Type B pancreatic cell (in vitro differentiated cells): ENCODE data around the gene TENM4. TPM values are rescaled to one million over a fixed set of nuclear protein-coding genes. Genes with fewer than 3 reads are reported as not detected.

Experiments used
- DNase-seq: peaks from one replicate; pipeline ENCODE4 v3.0.0; 2021; ENCODE audit warnings: mixed read lengths; ENCODE audit not compliant: unreplicated experiment; ENCODE audit errors: extremely low spot score
- H3K27ac Mint-ChIP-seq: 2 replicates; pipeline ENCODE4 v1.8.0; 2021; ENCODE audit warnings: mild to moderate bottlenecking, mixed read lengths
- H3K27me3 Mint-ChIP-seq: 2 replicates; pipeline ENCODE4 v1.8.0; 2021; ENCODE audit warnings: mixed read lengths
- H3K36me3 Mint-ChIP-seq: 2 replicates; pipeline ENCODE4 v1.8.0; 2021; ENCODE audit warnings: mixed read lengths
- H3K4me1 Mint-ChIP-seq: one replicate; pipeline ENCODE4 v1.8.0; 2021; ENCODE audit warnings: mixed read lengths; ENCODE audit not compliant: unreplicated experiment
- H3K4me3 Mint-ChIP-seq: 2 replicates; pipeline ENCODE4 v1.8.0; 2021; ENCODE audit warnings: mild to moderate bottlenecking, mixed read lengths
- H3K9me3 Mint-ChIP-seq: 2 replicates; pipeline ENCODE4 v1.8.0; 2021; ENCODE audit warnings: mixed read lengths
- total RNA-seq: library from RNA; stranded (reverse); gene quantifications from 2 replicates; pipeline ENCODE4 v1.2.1, GENCODE V29; 2021; ENCODE audit warnings: low replicate concordance
- TF ChIP-seq, protein P1 (sequence below): fragments of 200-600 bp; sonication (generic); conservative IDR thresholded peaks from 2 replicates; pipeline ENCODE4 v1.5.0; 2021; ENCODE audit warnings: antibody characterized with exemption, mild to moderate bottlenecking

The TENM4 gene
- total RNA-seq, 1 donor from 2014 or later = 156 TPM

- Mint-ChIP-seq H3K27me3 (no peaks in the 10 kb centered on the region), H3K4me3 (no peak overlapping the region), H3K9me3 (no peaks in the 10 kb centered on the region), H3K27ac (no peak overlapping the region), H3K4me1 (peaks cover 37% of the 10 kb centered on the region), H3K36me3 (peaks cover 33% of the 10 kb centered on the region)
- DNase-seq = no peak
- TF ChIP-seq, protein P1, sequence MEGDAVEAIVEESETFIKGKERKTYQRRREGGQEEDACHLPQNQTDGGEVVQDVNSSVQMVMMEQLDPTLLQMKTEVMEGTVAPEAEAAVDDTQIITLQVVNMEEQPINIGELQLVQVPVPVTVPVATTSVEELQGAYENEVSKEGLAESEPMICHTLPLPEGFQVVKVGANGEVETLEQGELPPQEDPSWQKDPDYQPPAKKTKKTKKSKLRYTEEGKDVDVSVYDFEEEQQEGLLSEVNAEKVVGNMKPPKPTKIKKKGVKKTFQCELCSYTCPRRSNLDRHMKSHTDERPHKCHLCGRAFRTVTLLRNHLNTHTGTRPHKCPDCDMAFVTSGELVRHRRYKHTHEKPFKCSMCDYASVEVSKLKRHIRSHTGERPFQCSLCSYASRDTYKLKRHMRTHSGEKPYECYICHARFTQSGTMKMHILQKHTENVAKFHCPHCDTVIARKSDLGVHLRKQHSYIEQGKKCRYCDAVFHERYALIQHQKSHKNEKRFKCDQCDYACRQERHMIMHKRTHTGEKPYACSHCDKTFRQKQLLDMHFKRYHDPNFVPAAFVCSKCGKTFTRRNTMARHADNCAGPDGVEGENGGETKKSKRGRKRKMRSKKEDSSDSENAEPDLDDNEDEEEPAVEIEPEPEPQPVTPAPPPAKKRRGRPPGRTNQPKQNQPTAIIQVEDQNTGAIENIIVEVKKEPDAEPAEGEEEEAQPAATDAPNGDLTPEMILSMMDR = no peak
These were observed 656.3 kb downstream of the TENM4 start for GRCh38 chr11:78784321-78785061.

- no peaks in the 10 kb centered on the region for H3K9me3 Mint-ChIP-seq
- no peak overlapping the region for H3K27ac Mint-ChIP-seq
- peaks cover 31% of the 10 kb centered on the region for H3K36me3 Mint-ChIP-seq
- TF ChIP-seq, protein P1 = no peak
- H3K27me3 Mint-ChIP-seq = no peaks in the 10 kb centered on the region
- peaks cover 31% of the 10 kb centered on the region for H3K4me1 Mint-ChIP-seq
- no peak for DNase-seq
- no peak overlapping the region for H3K4me3 Mint-ChIP-seq
These were observed 657.0 kb downstream of the TENM4 start for GRCh38 chr11:78783846-78784245.

DNA sequence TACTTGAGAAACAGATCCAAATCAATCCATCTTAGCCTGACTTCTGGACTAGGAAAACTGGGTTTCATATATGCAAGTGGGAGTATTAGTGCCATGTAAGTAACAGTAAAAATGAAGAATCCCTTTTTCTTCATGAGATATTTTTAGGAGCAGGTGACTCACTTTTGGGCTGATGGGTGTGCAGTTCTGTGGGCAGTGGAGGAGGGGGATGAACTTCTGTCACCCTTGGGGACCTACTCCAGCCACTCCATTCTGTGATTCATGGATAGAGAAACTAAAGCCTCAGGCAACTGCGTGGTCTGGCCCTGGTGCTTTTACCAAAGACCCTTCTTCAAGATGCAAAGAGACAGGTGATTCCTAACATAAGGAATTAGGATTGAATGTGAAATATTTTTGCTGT is 657.5 kb downstream of the TENM4 start:
- no peak overlapping the region for H3K4me3 Mint-ChIP-seq
- peaks cover 33% of the 10 kb centered on the region for H3K36me3 Mint-ChIP-seq
- H3K27me3 Mint-ChIP-seq = no peaks in the 10 kb centered on the region
- DNase-seq = no peak
- H3K9me3 Mint-ChIP-seq = no peaks in the 10 kb centered on the region
- TF ChIP-seq, protein P1 = no peak
- peaks cover 28% of the 10 kb centered on the region for H3K4me1 Mint-ChIP-seq
- H3K27ac Mint-ChIP-seq = no peak overlapping the region

- DNase-seq = no peak
- peaks cover 28% of the 10 kb centered on the region for H3K4me1 Mint-ChIP-seq
- no peaks in the 10 kb centered on the region for H3K27me3 Mint-ChIP-seq
- no peak overlapping the region for H3K4me3 Mint-ChIP-seq
- H3K27ac Mint-ChIP-seq = no peak overlapping the region
- H3K9me3 Mint-ChIP-seq = no peaks in the 10 kb centered on the region
- H3K36me3 Mint-ChIP-seq = peaks cover 31% of the 10 kb centered on the region
- TF ChIP-seq, protein P1 = no peak
These were observed 658.1 kb downstream of the TENM4 start for GRCh38 chr11:78782725-78783124.

- Mint-ChIP-seq H3K36me3 (peaks cover 28% of the 10 kb centered on the region), H3K4me3 (no peak overlapping the region), H3K4me1 (peaks cover 21% of the 10 kb centered on the region), H3K27ac (no peak overlapping the region), H3K27me3 (no peaks in the 10 kb centered on the region), H3K9me3 (no peaks in the 10 kb centered on the region)
- TF ChIP-seq, protein P1 = no peak
- no peak for DNase-seq
These were observed 659.9 kb downstream of the TENM4 start for GRCh38 chr11:78780889-78781288.
